Ishikawa (cell line): ENCODE data around the gene DMXL2.

Source experiments
- CEBPB ChIP-seq: IDR thresholded peaks from 2 replicates; pipeline ENCODE4 v1.6.1; 2012
- CREB1 ChIP-seq: IDR thresholded peaks from 2 replicates; pipeline ENCODE4 v1.6.1; 2012; ENCODE audit warnings: low read depth
- EGR1 ChIP-seq: IDR thresholded peaks from 2 replicates; pipeline ENCODE4 v1.6.1; 2012
- EP300 ChIP-seq: IDR thresholded peaks from 2 replicates; pipeline ENCODE4 v1.6.1; 2012; ENCODE audit warnings: borderline replicate concordance
- FOXM1 ChIP-seq: IDR thresholded peaks from 2 replicates; pipeline ENCODE4 v1.6.1; 2012; ENCODE audit warnings: low read depth, borderline replicate concordance
- NFIC ChIP-seq: IDR thresholded peaks from 2 replicates; pipeline ENCODE4 v1.6.1; 2012
- RAD21 ChIP-seq: IDR thresholded peaks from 2 replicates; pipeline ENCODE4 v1.6.1; 2012; ENCODE audit warnings: low read depth
- TAF1 ChIP-seq: IDR thresholded peaks from 2 replicates; pipeline ENCODE4 v1.6.1; 2012; ENCODE audit warnings: low read depth, mild to moderate bottlenecking
- TCF12 ChIP-seq: IDR thresholded peaks from 2 replicates; pipeline ENCODE4 v1.6.1; 2012; ENCODE audit warnings: low read depth
- TEAD4 ChIP-seq: IDR thresholded peaks from 2 replicates; pipeline ENCODE4 v1.6.1; 2012
- YY1 ChIP-seq: IDR thresholded peaks from 2 replicates; pipeline ENCODE4 v1.6.1; 2012; ENCODE audit warnings: low read depth
- ZBTB7A ChIP-seq: IDR thresholded peaks from 2 replicates; pipeline ENCODE4 v1.6.1; 2012; ENCODE audit warnings: low read depth
- TF ChIP-seq, protein P1 (sequence below): IDR thresholded peaks from 2 replicates; pipeline ENCODE4 v1.6.1; 2012
- TF ChIP-seq, protein P2 (sequence below): IDR thresholded peaks from 2 replicates; pipeline ENCODE4 v1.6.1; 2012; ENCODE audit warnings: low read depth, mild to moderate bottlenecking
- TF ChIP-seq, protein P3 (sequence below): IDR thresholded peaks from 2 replicates; pipeline ENCODE4 v1.6.1; 2012

DMXL2 gene, protein sequence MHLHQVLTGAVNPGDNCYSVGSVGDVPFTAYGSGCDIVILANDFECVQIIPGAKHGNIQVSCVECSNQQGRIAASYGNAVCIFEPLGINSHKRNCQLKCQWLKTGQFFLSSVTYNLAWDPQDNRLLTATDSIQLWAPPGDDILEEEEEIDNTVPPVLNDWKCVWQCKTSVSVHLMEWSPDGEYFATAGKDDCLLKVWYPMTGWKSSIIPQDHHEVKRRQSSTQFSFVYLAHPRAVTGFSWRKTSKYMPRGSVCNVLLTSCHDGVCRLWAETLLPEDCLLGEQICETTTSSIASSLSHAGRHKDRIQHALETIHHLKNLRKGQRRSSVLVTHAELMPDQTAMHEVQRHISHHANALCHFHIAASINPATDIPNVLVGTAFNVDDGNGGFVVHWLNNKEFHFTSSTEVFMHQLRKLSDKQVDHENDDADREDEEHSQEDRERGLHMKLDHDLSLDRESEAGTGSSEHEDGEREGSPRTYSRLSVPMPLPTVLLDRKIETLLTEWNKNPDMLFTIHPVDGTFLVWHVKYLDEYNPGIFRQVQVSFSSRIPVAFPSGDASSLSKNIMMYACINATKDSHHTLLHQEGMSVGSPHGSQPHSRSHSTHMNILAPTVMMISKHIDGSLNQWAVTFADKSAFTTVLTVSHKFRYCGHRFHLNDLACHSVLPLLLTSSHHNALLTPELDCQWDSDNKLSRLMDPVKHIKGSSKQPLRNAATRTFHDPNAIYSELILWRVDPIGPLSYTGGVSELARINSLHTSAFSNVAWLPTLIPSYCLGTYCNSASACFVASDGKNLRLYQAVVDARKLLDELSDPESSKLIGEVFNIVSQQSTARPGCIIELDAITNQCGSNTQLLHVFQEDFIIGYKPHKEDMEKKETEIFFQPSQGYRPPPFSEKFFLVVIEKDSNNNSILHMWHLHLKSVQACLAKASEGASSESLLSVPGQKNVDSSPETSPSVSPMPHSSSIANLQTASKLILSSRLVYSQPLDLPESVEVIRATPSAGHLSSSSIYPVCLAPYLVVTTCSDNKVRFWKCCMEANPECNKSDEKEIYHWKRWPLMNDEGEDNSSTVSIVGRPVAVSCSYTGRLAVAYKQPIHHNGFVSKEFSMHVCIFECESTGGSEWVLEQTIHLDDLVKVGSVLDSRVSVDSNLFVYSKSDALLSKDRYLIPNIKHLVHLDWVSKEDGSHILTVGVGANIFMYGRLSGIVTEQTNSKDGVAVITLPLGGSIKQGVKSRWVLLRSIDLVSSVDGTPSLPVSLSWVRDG (N-terminal part only)

DNA sequence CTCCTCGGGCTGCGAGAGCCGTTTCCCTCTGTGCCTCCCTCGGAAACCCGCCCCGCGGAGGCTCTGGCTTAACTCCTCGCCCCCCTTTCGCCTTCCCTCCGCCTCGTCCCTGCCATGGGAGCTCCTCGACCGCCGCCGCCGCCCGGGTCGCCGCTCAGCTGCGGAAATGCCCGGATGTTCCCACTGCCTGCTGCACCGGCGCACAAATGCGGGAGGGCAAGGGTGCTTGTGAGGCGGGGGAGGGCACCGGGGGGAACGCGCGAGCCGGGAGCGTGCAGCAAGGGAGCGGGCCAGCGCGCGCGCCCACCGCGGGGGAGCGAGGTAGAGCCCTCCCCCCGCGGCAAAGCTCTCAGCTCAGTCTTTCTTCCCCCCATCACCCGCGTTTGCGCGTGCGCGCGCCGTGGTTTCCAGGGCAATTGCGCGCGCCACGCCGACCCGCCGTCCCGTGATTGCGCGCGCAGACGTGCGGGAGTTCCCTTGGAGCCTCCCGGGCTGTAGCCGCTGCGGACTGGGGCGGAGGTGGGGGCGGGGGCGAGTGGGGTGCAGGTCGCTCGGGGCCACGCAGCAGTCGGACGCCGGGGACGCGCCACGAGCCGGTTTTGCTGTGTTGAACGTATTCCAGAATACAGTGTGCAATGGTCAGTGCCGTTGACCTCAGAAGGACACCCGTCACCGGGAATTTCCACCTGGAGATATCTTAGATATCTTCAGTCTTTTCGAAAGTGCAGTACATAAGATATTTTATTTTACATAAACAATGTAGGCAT lies at the start of gene DMXL2:
DMXL2 (minus strand) TSS at position 168 of the 767 bp plus-strand sequence. CDS start 226 bp downstream, outside the sequence.
- TF ChIP-seq TCF12 (0 out of 2 replicates have a peak, but pooled peaks have one; percentile 6), YY1 (0 out of 2 replicates have a peak, but pooled peaks have one; percentile 3), NFIC (no peak), CREB1 (no peak), EP300 (no peak), TAF1 (peak; percentile 38), ZBTB7A (peak; percentile 12), TEAD4 (no peak)
- TF ChIP-seq, protein P1, sequence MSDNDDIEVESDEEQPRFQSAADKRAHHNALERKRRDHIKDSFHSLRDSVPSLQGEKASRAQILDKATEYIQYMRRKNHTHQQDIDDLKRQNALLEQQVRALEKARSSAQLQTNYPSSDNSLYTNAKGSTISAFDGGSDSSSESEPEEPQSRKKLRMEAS, result peak; percentile 28; the same call in 1 of the 2 replicates

DNA sequence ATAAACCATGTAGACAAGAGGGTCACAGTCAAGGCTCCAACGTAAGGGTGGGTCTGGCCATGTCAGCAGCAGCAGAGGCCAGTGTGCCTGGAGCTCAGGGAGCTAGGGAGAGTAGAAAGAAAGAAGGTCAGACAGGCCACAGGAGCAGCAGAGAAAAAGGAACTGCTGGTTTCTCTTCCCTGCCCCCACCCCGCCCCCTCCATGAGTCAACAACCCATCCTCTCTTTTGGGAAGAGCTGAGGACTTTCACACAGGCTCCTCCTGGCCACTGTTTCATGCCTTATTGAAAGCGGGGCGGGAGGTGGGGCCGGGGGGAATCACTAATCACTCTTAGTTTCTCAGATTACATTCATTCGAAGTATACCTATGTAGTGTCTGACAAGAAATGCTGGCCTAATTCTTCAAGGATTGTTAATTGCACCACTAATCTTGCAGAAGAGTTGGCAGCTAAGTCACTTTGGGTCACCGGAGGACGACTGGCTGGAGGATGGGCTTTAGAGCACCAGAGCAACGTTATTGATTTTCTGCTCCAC lies 49.6 kb upstream of the DMXL2 start:
- TF ChIP-seq, protein P2, sequence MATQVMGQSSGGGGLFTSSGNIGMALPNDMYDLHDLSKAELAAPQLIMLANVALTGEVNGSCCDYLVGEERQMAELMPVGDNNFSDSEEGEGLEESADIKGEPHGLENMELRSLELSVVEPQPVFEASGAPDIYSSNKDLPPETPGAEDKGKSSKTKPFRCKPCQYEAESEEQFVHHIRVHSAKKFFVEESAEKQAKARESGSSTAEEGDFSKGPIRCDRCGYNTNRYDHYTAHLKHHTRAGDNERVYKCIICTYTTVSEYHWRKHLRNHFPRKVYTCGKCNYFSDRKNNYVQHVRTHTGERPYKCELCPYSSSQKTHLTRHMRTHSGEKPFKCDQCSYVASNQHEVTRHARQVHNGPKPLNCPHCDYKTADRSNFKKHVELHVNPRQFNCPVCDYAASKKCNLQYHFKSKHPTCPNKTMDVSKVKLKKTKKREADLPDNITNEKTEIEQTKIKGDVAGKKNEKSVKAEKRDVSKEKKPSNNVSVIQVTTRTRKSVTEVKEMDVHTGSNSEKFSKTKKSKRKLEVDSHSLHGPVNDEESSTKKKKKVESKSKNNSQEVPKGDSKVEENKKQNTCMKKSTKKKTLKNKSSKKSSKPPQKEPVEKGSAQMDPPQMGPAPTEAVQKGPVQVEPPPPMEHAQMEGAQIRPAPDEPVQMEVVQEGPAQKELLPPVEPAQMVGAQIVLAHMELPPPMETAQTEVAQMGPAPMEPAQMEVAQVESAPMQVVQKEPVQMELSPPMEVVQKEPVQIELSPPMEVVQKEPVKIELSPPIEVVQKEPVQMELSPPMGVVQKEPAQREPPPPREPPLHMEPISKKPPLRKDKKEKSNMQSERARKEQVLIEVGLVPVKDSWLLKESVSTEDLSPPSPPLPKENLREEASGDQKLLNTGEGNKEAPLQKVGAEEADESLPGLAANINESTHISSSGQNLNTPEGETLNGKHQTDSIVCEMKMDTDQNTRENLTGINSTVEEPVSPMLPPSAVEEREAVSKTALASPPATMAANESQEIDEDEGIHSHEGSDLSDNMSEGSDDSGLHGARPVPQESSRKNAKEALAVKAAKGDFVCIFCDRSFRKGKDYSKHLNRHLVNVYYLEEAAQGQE, result no peak
- TF ChIP-seq TAF1 (no peak), RAD21 (no peak), EP300 (no peak), CREB1 (no peak), YY1 (no peak), CEBPB (no peak)
- TF ChIP-seq, protein P3, sequence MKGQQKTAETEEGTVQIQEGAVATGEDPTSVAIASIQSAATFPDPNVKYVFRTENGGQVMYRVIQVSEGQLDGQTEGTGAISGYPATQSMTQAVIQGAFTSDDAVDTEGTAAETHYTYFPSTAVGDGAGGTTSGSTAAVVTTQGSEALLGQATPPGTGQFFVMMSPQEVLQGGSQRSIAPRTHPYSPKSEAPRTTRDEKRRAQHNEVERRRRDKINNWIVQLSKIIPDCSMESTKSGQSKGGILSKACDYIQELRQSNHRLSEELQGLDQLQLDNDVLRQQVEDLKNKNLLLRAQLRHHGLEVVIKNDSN, result no peak

DNA sequence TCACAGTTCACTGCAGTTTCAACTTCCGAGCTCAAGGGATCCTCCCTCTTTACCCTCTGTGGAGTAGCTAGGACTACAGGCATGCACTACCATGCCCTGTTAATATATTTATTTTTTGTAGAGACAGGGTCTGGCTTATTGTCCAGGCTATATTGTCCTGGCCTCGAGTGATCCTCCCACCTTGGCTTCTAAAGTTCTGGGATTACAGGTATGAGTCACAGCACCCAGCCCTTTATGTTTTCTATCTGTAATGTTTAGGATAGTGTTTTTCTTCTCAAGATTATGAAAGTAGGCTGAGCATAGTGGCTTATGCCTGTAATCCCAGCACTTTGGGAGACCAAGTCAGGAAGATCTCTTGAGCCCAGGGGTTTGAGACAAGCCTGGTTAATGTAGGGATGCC lies 46.8 kb upstream of the DMXL2 start:
- TF ChIP-seq EP300 (no peak), FOXM1 (no peak), NFIC (no peak), RAD21 (no peak), EGR1 (no peak), ZBTB7A (no peak), YY1 (no peak), TAF1 (no peak), CREB1 (no peak), TCF12 (no peak), CEBPB (no peak), TEAD4 (no peak)
- TF ChIP-seq, protein P2, result no peak
- TF ChIP-seq, protein P1, result no peak
- TF ChIP-seq, protein P3, result no peak

DNA sequence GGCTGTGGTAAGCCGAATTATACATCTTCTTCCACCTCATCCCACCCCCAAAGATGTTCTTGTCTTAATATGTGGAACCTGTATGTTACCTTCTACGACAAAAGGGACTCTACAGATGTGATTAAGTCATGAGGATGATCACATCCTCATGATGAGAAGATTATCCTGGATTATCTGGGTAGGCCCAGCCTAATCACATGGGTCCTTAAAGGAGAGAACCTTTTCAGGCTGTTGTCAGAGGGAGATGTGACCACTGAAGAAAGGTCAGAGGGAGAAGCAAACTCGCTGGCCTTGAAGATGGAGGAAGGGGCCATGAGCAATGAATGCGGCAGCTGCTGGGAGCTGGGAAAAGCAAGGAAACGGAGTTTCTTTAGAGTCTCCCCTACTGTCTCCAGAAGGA lies 45.9 kb upstream of the DMXL2 start:
- no peak for TF ChIP-seq CEBPB
- no peak for TF ChIP-seq EP300
- no peak for TF ChIP-seq ZBTB7A
- no peak for TF ChIP-seq YY1
- no peak for TF ChIP-seq RAD21
- TF ChIP-seq TEAD4, result no peak
- TF ChIP-seq, protein P2, result no peak
- no peak for TF ChIP-seq CREB1
